Head of caudate nucleus (tissue), 42 donors: ENCODE data around the gene MOB2.
A peak's percentile ranks its signal among the peaks of the same experiment; 100 is the strongest.

Source experiments
- DNase-seq, 42 donors: peaks; one replicate each; pipeline versions ENCODE4 v3.0.0 to v3.0.0-alpha.2; 2020 to 2021; ENCODE audit warnings: mixed read lengths in 7 of 42
- intact Hi-C: fragments of 100-400 bp; cut with DNase I; formaldehyde crosslinking; loops from one replicate; pipeline ENCODE4 v1.15.0; 2022

MOB2 gene

GRCh38 chr11:1463056-1463455 lies 23.5 kb downstream of the MOB2 start:
- DNase-seq = no peak
- intact Hi-C loops = no loop called here

GRCh38 chr11:1462698-1462975 lies 23.9 kb downstream of the MOB2 start:
- DNase-seq = no peak
- intact Hi-C loops = no loop called here

GRCh38 chr11:1461826-1462697 lies 24.5 kb downstream of the MOB2 start:
- intact Hi-C loops = no loop called here
- no peak for DNase-seq

GRCh38 chr11:1460986-1461825 lies 25.4 kb downstream of the MOB2 start:
- DNase-seq = no peak
- intact Hi-C loops = no loop called here

- intact Hi-C loops = no loop called here
- peak in 37 of 42 donors; percentile 30 to 84 (median 62) for DNase-seq
Observed at GRCh38 chr11:1460396-1460985, 26.1 kb downstream of the MOB2 start.

- DNase-seq = no peak
- intact Hi-C loops = loop anchor here (10.0 kb wide), 1 partner anchor 75 kb away; the partner anchor contains the start of gene BRSK2
Observed at GRCh38 chr11:1459764-1460395, 26.7 kb downstream of the MOB2 start.

- DNase-seq = no peak
- intact Hi-C loops = loop anchor here (10.0 kb wide), 1 partner anchor 74 kb away; the partner anchor contains the start of gene BRSK2
Observed at GRCh38 chr11:1459219-1459575, 27.4 kb downstream of the MOB2 start.

- DNase-seq = peak in 36 of 42 donors; percentile 23 to 74 (median 53)
- intact Hi-C loops = loop anchor here (10.0 kb wide), 1 partner anchor 74 kb away; the partner anchor contains the start of gene BRSK2
Observed at GRCh38 chr11:1458340-1459218, 28.0 kb downstream of the MOB2 start.

GRCh38 chr11:1457856-1458255 lies 28.7 kb downstream of the MOB2 start:
- no peak for DNase-seq
- intact Hi-C loops = loop anchor here (10.0 kb wide), 1 partner anchor 73 kb away; the partner anchor contains the start of gene BRSK2

GRCh38 chr11:1457326-1457680 lies 29.3 kb downstream of the MOB2 start:
- DNase-seq = no peak
- intact Hi-C loops = loop anchor here (10.0 kb wide), 1 partner anchor 73 kb away; the partner anchor contains the start of gene BRSK2

GRCh38 chr11:1456596-1457325 lies 29.8 kb downstream of the MOB2 start:
- no peak for DNase-seq
- intact Hi-C loops = loop anchor here (10.0 kb wide), 1 partner anchor 72 kb away; the partner anchor contains the start of gene BRSK2

GRCh38 chr11:1456176-1456575 lies 30.4 kb downstream of the MOB2 start:
- intact Hi-C loops = loop anchor here (10.0 kb wide), 1 partner anchor 71 kb away; the partner anchor contains the start of gene BRSK2
- no peak for DNase-seq

- no peak for DNase-seq
- intact Hi-C loops = loop anchor here (10.0 kb wide), 1 partner anchor 71 kb away; the partner anchor contains the start of gene BRSK2
Observed at GRCh38 chr11:1455763-1456060, 30.9 kb downstream of the MOB2 start.

- DNase-seq = no peak
- intact Hi-C loops = loop anchor here (10.0 kb wide), 1 partner anchor 70 kb away; the partner anchor contains the start of gene BRSK2
Observed at GRCh38 chr11:1455032-1455762, 31.4 kb downstream of the MOB2 start.

GRCh38 chr11:1454576-1454975 lies 32.0 kb downstream of the MOB2 start:
- DNase-seq = no peak
- intact Hi-C loops = loop anchor here (10.0 kb wide), 1 partner anchor 70 kb away; the partner anchor contains the start of gene BRSK2

GRCh38 chr11:1453611-1454034 lies 33.0 kb downstream of the MOB2 start:
- DNase-seq = peak in 9 of 42 donors; percentile 36 to 63 (median 43)
- intact Hi-C loops = loop anchor here (10.0 kb wide), 1 partner anchor 69 kb away; the partner anchor contains the start of gene BRSK2
